Bronchial epithelial cell (primary cell): Measurements from ENCODE around the gene BRD4. TPM values are rescaled to one million over a fixed set of nuclear protein-coding genes. Genes with fewer than 3 reads are reported as not detected.

ENCODE experiments used
- DNase-seq: peaks from one replicate; pipeline ENCODE4 v3.0.0-alpha.2; 2010; ENCODE audit warnings: low read depth
- FAIRE-seq: peaks from 2 replicates; lab custom pipeline; 2011; peaks lifted over from hg19 to GRCh38; lab: Jason Lieb, UNC
- H3K27me3 ChIP-seq: 2 replicates; pipeline ENCODE4 v1.5.1; 2011; ENCODE audit warnings: low read length; ENCODE audit not compliant: control insufficient read depth, insufficient read depth
- H3K36me3 ChIP-seq: 2 replicates; pipeline ENCODE4 v1.5.1; 2011; ENCODE audit warnings: low read length; ENCODE audit not compliant: control insufficient read depth, insufficient read depth
- H3K4me3 ChIP-seq: 2 replicates; pipeline ENCODE4 v1.5.1; 2011; ENCODE audit warnings: mild to moderate bottlenecking, low read depth, low read length, control low read depth
- total RNA-seq: library from RNA; depleted of rRNA; stranded (reverse); fragments of >200 nt; gene quantifications from 2 replicates; pipeline ENCODE4 v1.2.1, GENCODE V29; 2014
- TF ChIP-seq, protein P1 (sequence below): IDR thresholded peaks from 2 replicates; pipeline ENCODE4 v1.5.1; 2011; ENCODE audit warnings: mild to moderate bottlenecking, moderate library complexity, low read length, control low read depth, inconsistent platforms; ENCODE audit not compliant: insufficient read depth, severe bottlenecking

BRD4 gene
- total RNA-seq, 1 donor from 2014 or later: 12.1 TPM

DNA sequence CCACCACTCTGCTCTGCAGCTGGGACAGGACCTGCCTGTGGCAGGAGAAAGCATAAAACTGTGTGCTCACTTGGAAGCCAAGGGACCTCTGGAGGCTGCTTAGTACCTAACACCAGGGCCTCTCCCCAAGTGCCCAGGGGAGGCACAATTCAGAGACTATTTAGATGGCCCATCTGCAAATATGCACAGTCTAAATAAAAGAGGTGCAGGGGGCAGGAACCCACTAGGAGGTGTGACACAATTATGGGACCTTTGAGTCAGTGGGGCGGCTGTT lies 67.5 kb downstream of the BRD4 start:
- no peak for DNase-seq
- Histone ChIP-seq H3K27me3 (no peaks in the 10 kb centered on the region), H3K36me3 (peaks cover 49% of the 10 kb centered on the region), H3K4me3 (no peak overlapping the region)
- TF ChIP-seq, protein P1, sequence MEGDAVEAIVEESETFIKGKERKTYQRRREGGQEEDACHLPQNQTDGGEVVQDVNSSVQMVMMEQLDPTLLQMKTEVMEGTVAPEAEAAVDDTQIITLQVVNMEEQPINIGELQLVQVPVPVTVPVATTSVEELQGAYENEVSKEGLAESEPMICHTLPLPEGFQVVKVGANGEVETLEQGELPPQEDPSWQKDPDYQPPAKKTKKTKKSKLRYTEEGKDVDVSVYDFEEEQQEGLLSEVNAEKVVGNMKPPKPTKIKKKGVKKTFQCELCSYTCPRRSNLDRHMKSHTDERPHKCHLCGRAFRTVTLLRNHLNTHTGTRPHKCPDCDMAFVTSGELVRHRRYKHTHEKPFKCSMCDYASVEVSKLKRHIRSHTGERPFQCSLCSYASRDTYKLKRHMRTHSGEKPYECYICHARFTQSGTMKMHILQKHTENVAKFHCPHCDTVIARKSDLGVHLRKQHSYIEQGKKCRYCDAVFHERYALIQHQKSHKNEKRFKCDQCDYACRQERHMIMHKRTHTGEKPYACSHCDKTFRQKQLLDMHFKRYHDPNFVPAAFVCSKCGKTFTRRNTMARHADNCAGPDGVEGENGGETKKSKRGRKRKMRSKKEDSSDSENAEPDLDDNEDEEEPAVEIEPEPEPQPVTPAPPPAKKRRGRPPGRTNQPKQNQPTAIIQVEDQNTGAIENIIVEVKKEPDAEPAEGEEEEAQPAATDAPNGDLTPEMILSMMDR: no peak
- FAIRE-seq: no peak

DNA sequence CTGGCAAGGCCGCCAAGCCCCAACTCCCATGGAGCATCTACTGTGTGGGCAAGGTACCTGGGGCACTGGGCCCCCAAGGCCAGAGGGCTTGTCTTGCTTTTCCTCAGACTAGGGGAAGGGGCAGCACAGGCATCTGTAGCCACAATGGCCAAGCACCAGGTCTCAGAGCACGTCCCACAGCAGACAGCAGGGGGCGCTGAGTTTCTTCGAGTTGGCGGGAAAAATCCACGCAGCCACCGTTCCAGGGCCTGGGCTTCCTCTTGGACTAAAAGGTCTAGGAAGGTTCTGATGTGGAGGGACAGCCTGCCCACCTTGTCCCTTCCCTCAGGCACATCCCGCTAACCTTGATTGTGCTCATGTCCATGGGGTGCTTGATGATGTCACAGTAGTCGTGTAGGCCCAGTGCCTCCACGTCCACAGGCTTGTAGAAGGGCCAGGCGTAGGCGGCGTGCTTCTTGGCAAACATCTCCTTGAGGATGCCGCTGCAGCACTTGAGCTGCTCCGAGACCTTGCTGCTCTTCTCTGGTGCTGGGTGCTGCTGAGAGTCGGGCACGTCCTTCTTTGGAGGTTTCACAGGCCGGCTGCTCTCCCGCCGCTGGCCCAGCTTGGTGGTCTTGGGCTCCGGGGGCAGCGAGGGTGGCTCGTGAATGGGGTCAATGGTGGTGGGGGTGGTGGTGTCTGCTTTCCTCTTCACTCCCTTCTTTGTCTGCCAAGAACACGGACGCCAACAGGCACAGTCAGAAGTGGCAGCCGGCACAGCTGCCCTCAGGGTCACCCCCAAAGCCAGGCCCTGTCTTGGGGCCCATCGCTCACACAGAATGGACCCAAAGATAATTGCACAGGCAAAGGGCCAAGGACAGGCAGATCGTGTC lies 68.0 kb downstream of the BRD4 start:
- TF ChIP-seq, protein P1: peak; percentile 85
- FAIRE-seq: no peak
- Histone ChIP-seq H3K27me3 (no peaks in the 10 kb centered on the region), H3K4me3 (no peak overlapping the region), H3K36me3 (peaks cover 55% of the 10 kb centered on the region)
- DNase-seq: peak; percentile 29

DNA sequence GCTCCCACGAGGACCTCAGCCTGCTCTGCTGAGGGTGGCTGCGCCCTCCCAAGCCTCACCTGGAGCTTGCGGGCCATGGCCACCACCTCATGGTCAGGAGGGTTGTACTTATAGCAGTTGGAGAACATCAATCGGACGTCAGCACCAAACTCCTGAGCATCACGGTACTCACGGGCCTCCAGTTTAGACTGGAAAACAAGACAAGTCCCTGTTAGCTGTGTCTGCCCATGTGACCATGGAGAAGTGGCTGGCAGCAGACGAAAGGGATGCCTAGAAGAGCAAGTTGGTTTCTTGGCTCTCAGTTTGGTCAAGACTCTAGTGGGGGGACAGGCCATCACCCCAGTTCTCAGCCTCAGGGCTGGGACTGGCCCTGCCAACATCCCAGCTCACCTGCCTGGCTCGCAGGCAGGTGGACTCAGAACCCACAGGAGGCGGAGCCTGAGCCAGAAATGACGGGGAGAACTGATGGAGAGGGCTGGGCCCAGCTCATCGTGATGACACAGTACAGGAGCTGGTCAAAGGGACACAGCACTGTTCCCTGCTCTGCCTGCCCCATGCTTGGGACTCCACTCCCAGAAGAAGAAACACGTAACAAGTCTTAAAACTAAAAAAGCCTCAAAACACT lies 68.9 kb downstream of the BRD4 start:
- no peak overlapping the region for H3K4me3 ChIP-seq
- TF ChIP-seq, protein P1: no peak
- peaks cover 61% of the 10 kb centered on the region for H3K36me3 ChIP-seq
- no peaks in the 10 kb centered on the region for H3K27me3 ChIP-seq
- no peak for DNase-seq
- FAIRE-seq: peak; percentile 85

DNA sequence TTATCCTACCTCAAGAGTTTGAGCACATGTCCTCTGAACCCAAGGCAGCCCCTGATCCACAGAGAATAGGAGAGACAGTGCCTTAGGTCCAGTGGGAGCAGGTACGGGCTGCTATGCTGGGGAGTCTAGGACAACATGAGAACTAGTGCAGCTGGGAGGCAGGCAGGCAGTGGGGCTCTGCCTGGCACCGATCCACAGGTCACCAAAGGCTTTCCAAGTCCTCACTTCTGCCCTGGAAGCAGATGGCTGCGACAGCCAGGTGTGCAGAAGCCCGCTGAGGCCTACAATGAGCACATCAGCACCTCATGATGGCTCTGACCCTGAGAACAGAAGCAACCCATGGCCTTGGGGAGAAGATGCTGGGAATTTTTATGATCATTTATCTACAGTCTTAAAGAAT lies 70.3 kb downstream of the BRD4 start:
- H3K27me3 ChIP-seq: no peaks in the 10 kb centered on the region
- H3K4me3 ChIP-seq: no peak overlapping the region
- no peak for FAIRE-seq
- TF ChIP-seq, protein P1: no peak
- H3K36me3 ChIP-seq: peaks cover 69% of the 10 kb centered on the region
- DNase-seq: no peak

DNA sequence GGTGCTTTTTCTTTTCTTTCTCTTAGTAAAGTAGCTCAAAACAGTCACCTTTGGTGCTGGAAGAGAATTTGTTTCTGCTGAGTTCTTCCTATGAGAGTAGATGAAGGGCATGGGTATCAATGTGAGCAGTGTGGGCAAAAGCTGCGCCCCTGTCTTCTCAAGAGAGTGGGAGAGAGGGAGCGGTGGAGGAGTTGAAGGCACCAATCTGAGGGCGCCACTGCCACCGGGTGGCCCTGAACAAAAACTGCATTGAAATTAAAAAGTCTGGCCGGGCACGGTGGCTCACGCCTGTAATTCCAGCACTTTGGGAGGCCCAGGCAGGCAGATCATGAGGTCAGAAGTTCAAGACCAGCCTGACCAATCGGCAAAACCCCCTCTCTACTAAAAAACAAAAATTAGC lies 71.4 kb downstream of the BRD4 start:
- no peak for DNase-seq
- no peaks in the 10 kb centered on the region for H3K27me3 ChIP-seq
- no peak overlapping the region for H3K4me3 ChIP-seq
- H3K36me3 ChIP-seq: peaks cover 72% of the 10 kb centered on the region
- FAIRE-seq: no peak
- TF ChIP-seq, protein P1: peak; percentile 22
